GM19452 (cell line): Measurements from ENCODE around the gene IL10RA.
A peak's percentile ranks its signal among the peaks of the same experiment; 100 is the strongest.

Experiments
- ATAC-seq: cut with Tn5 transposase; IDR thresholded peaks from one replicate; pipeline ENCODE4 v1.9.1; 2021; ENCODE audit not compliant: unreplicated experiment

The IL10RA gene

GRCh38 chr11:117989351-117990102, 3.3 kb downstream of the IL10RA start:
- ATAC-seq = no peak

GRCh38 chr11:117992136-117992535, 5.9 kb downstream of the IL10RA start:
- no peak for ATAC-seq

- ATAC-seq = no peak
Measured at GRCh38 chr11:117992620-117993019, 6.4 kb downstream of the IL10RA start.

- no peak for ATAC-seq
Measured at GRCh38 chr11:117993988-117994745, 8.0 kb downstream of the IL10RA start.

GRCh38 chr11:117995472-117995871, 9.3 kb downstream of the IL10RA start:
- no peak for ATAC-seq

GRCh38 chr11:117996058-117996457, 9.9 kb downstream of the IL10RA start:
- ATAC-seq = no peak

GRCh38 chr11:117997406-117997805, 11.2 kb downstream of the IL10RA start:
- ATAC-seq = no peak

GRCh38 chr11:117997823-117998579, 11.8 kb downstream of the IL10RA start:
- peak; percentile 71 for ATAC-seq

GRCh38 chr11:117998664-117999353, 12.6 kb downstream of the IL10RA start:
- ATAC-seq = no peak

- no peak for ATAC-seq
Measured at GRCh38 chr11:117999354-117999993, 13.3 kb downstream of the IL10RA start.

- no peak for ATAC-seq
Measured at GRCh38 chr11:118000067-118000849, 14.1 kb downstream of the IL10RA start.

GRCh38 chr11:118000850-118001228, 14.6 kb downstream of the IL10RA start:
- ATAC-seq = no peak

GRCh38 chr11:118001494-118001971, 15.3 kb downstream of the IL10RA start:
- no peak for ATAC-seq

GRCh38 chr11:118002010-118002540, 15.9 kb downstream of the IL10RA start:
- no peak for ATAC-seq

GRCh38 chr11:118002541-118003423, 16.6 kb downstream of the IL10RA start:
- ATAC-seq = no peak

GRCh38 chr11:118003456-118003855, 17.3 kb downstream of the IL10RA start:
- ATAC-seq = no peak

GRCh38 chr11:118004543-118005223, 18.5 kb downstream of the IL10RA start:
- no peak for ATAC-seq
